Activated T-helper 1 cell treated with anti-CD3 and anti-CD28 coated beads, Interleukin-2, amount 50 U/mL, for 16 hours (primary cell): ENCODE data around the gene KCTD20.

Experiments used
- DNase-seq, 2 donors: peaks; one replicate each; pipeline ENCODE4 v3.0.0-alpha.2; 2020; ENCODE audit warnings: low read depth in 1 of 2, low spot score in 1 of 2

The KCTD20 gene

GRCh38 chr6:36492092-36492491 is 49.3 kb downstream of the KCTD20 start:
- no peak for DNase-seq

GRCh38 chr6:36492621-36493020 is 49.8 kb downstream of the KCTD20 start:
- no peak for DNase-seq

GRCh38 chr6:36493319-36493718 is 50.5 kb downstream of the KCTD20 start:
- no peak for DNase-seq

- DNase-seq, result no peak
Observed at GRCh38 chr6:36493859-36494258, 51.1 kb downstream of the KCTD20 start.

GRCh38 chr6:36495086-36495485 is 52.3 kb downstream of the KCTD20 start:
- DNase-seq, result no peak

- DNase-seq, result no peak
Observed at GRCh38 chr6:36499918-36500317, 57.1 kb downstream of the KCTD20 start.

GRCh38 chr6:36501686-36502085 is 58.9 kb downstream of the KCTD20 start:
- no peak for DNase-seq

GRCh38 chr6:36504181-36504580 is 61.4 kb downstream of the KCTD20 start:
- no peak for DNase-seq

GRCh38 chr6:36504982-36505381 is 62.2 kb downstream of the KCTD20 start:
- no peak for DNase-seq

GRCh38 chr6:36505744-36506534 is 63.1 kb downstream of the KCTD20 start:
- DNase-seq, result no peak

GRCh38 chr6:36506611-36507010 is 63.8 kb downstream of the KCTD20 start:
- DNase-seq, result no peak

GRCh38 chr6:36508532-36508931 is 65.7 kb downstream of the KCTD20 start:
- no peak for DNase-seq

- no peak for DNase-seq
Observed at GRCh38 chr6:36510365-36510764, 67.6 kb downstream of the KCTD20 start.

GRCh38 chr6:36514554-36515456 is 72.0 kb downstream of the KCTD20 start:
- no peak for DNase-seq

- no peak for DNase-seq
Observed at GRCh38 chr6:36515844-36516243, 73.0 kb downstream of the KCTD20 start.

GRCh38 chr6:36516559-36516958 is 73.8 kb downstream of the KCTD20 start:
- no peak for DNase-seq

- DNase-seq, result no peak
Observed at GRCh38 chr6:36516988-36517387, 74.2 kb downstream of the KCTD20 start.

- DNase-seq, result no peak
Observed at GRCh38 chr6:36517408-36517807, 74.6 kb downstream of the KCTD20 start.

- no peak for DNase-seq
Observed at GRCh38 chr6:36519352-36519751, 76.6 kb downstream of the KCTD20 start.

GRCh38 chr6:36523451-36523850 is 80.7 kb downstream of the KCTD20 start:
- DNase-seq, result no peak

GRCh38 chr6:36523936-36524499 is 81.2 kb downstream of the KCTD20 start:
- DNase-seq, result no peak

GRCh38 chr6:36524871-36525270 is 82.1 kb downstream of the KCTD20 start:
- DNase-seq, result no peak
